T-cell (primary cell): ENCODE measurements around the gene TJAP1. TPM values are rescaled to one million over a fixed set of nuclear protein-coding genes. Genes with fewer than 3 reads are reported as not detected.

Experiments used
- ATAC-seq, 4 experiments: fragments of 200-7000 bp in 3 of 4; fragments of 150-1000 bp in 1 of 4; cut with Tn5 transposase; replicated peaks in 1 of 4; 1 replicate in 3 of 4; 2 replicates in 1 of 4; pipeline ENCODE4 v1.10.0; 2021; ENCODE audit warnings: moderate library complexity in 3 of 4, mild to moderate bottlenecking in 2 of 4, moderate number of reproducible peaks in 1 of 4
- CTCF ChIA-PET, 2 donors: fragments of 300-600 bp; sonication (Branson Sonifier 250); formaldehyde crosslinking; loops; one replicate each; lab custom pipeline; 2022; ENCODE audit warnings: antibody characterized with exemption in 2 of 2; lab: Charles Lee
- POLR2A ChIA-PET, 2 donors: fragments of 300-600 bp; sonication (Branson Sonifier 250); formaldehyde crosslinking; loops; one replicate each; lab custom pipeline; 2022; ENCODE audit warnings: antibody characterized with exemption in 2 of 2; lab: Charles Lee
- DNase-seq, 35 experiments: peaks; one replicate each; pipeline versions ENCODE4 v3.0.0 to v3.0.0-alpha.2; 2013 to 2023
- H3K27ac ChIP-seq: one replicate; pipeline ENCODE4 v1.5.1; 2013; ENCODE audit warnings: low read length
- H3K27me3 ChIP-seq, 2 experiments: replicated peaks in 1 of 2; 1 replicate in 1 of 2; 2 replicates in 1 of 2; pipeline versions ENCODE4 v1.6.1 to v1.7.0; 2013; ENCODE audit warnings: low read length in 1 of 2, mixed read lengths in 1 of 2; ENCODE audit not compliant: control insufficient read depth in 2 of 2, insufficient read depth in 2 of 2; ENCODE audit errors: extremely low read depth in 1 of 2
- H3K36me3 ChIP-seq, 2 donors: 1 replicate in 1 of 2; 2 replicates in 1 of 2; pipeline versions ENCODE4 v1.6.1 to v1.7.0; 2013; ENCODE audit warnings: low read length in 1 of 2; ENCODE audit not compliant: control insufficient read depth in 2 of 2, insufficient read depth in 1 of 2; ENCODE audit errors: extremely low read depth in 1 of 2
- H3K4me1 ChIP-seq, 2 experiments: 1 replicate in 1 of 2; 2 replicates in 1 of 2; pipeline versions ENCODE4 v1.6.1 to v1.7.0; 2013; ENCODE audit warnings: low read length in 2 of 2, mixed read lengths in 1 of 2; ENCODE audit not compliant: insufficient read depth in 2 of 2, control insufficient read depth in 1 of 2; ENCODE audit errors: extremely low read depth in 1 of 2
- H3K4me3 ChIP-seq, 2 donors: 1 replicate in 1 of 2; 2 replicates in 1 of 2; pipeline versions ENCODE4 v1.5.1 to v1.7.0; 2013; ENCODE audit warnings: mild to moderate bottlenecking in 2 of 2, low read length in 1 of 2, moderate library complexity in 1 of 2; ENCODE audit not compliant: control insufficient read depth in 1 of 2; ENCODE audit errors: extremely low read depth in 1 of 2
- H3K9me3 ChIP-seq: 2 replicates; pipeline ENCODE4 v1.7.0; 2013
- H3K27ac Mint-ChIP-seq, 2 donors: one replicate each; pipeline ENCODE4 v1.8.0; 2020 to 2021; ENCODE audit warnings: mild to moderate bottlenecking in 2 of 2, mixed read lengths in 2 of 2
- H3K27me3 Mint-ChIP-seq, 2 donors: one replicate each; pipeline ENCODE4 v1.8.0; 2021 to 2022; ENCODE audit warnings: mixed read lengths in 2 of 2
- H3K36me3 Mint-ChIP-seq: one replicate; pipeline ENCODE4 v1.8.0; 2021; ENCODE audit warnings: mixed read lengths
- H3K4me1 Mint-ChIP-seq, 3 donors: one replicate each; pipeline ENCODE4 v1.8.0; 2020 to 2022; ENCODE audit warnings: mixed read lengths in 3 of 3, mild to moderate bottlenecking in 1 of 3
- H3K4me3 Mint-ChIP-seq, 3 donors: one replicate each; pipeline ENCODE4 v1.8.0; 2020 to 2022; ENCODE audit warnings: mild to moderate bottlenecking in 3 of 3, mixed read lengths in 3 of 3, moderate library complexity in 3 of 3
- H3K9me3 Mint-ChIP-seq, 3 donors: one replicate each; pipeline ENCODE4 v1.8.0; 2020 to 2022; ENCODE audit warnings: mixed read lengths in 3 of 3
- WGBS: methylation state at CpG from one replicate; pipeline ENCODE4 v1.1.5; 2013; ENCODE audit warnings: missing lambda C conversion rate; ENCODE audit not compliant: insufficient coverage; 5-methylcytosine and 5-hydroxymethylcytosine counted together
- total RNA-seq, 35 experiments: library from RNA in 6 of 35; stranded (reverse) in 6 of 35; fragments of 120-200 nt in 1 of 35; gene quantifications; one replicate each; pipeline versions ENCODE4 v1.2.1 to v1.2.4 and lab custom pipeline; 2013 to 2026

Gene TJAP1
- total RNA-seq, 5 donors from 2014 or later (not counting 1 experiment from before 2014, with no cell fraction given), result 30.8 to 51.9 (median 50.6) TPM

DNA sequence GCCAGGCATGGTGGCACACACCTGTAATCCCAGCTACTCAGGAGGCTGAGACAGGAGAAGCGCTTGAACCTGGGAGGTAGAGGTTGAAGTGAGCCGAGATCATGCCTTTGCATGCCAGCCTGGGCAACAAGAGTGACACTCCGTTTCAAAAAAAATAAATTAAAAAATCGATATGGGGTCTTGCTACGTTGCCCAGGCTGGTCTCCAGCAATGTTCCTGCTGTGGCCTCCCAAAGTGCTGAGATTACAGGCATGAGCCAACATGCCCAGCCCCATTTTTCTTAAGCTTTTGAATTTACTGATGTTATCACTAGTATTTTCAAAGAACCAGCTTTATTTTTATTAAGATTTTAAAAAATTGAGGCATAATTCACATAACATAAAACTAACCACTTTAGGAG lies 63.1 kb downstream of the TJAP1 start:
- Mint-ChIP-seq H3K36me3 (peaks cover 32% of the 10 kb centered on the region), H3K27ac (no peak overlapping the region), H3K27me3 (no peaks in the 10 kb centered on the region), H3K4me1 (peaks cover 0 to 2% (median 1%) of the 10 kb centered on the region in 3 donors), H3K4me3 (no peak overlapping the region), H3K9me3 (no peaks in the 10 kb centered on the region)
- Histone ChIP-seq H3K4me3 (no peak overlapping the region), H3K4me1 (peaks cover 0 to 9% of the 10 kb centered on the region in 2 experiments), H3K27me3 (no peaks in the 10 kb centered on the region), H3K36me3 (peaks cover 0 to 33% of the 10 kb centered on the region in 2 donors), H3K9me3 (no peaks in the 10 kb centered on the region), H3K27ac (no peak overlapping the region)
- POLR2A ChIA-PET, result interaction anchor here in 1 of 2 donors (0.6 kb wide), 1 partner anchor 1819 kb away, joined by 11 read pairs; no protein-coding TSS in a partner anchor
- DNase-seq, result no peak
- no peak for ATAC-seq
- WGBS, result 100% methylated on average over 1 of the region's 5 CpGs
- CTCF ChIA-PET, result no interaction called here

DNA sequence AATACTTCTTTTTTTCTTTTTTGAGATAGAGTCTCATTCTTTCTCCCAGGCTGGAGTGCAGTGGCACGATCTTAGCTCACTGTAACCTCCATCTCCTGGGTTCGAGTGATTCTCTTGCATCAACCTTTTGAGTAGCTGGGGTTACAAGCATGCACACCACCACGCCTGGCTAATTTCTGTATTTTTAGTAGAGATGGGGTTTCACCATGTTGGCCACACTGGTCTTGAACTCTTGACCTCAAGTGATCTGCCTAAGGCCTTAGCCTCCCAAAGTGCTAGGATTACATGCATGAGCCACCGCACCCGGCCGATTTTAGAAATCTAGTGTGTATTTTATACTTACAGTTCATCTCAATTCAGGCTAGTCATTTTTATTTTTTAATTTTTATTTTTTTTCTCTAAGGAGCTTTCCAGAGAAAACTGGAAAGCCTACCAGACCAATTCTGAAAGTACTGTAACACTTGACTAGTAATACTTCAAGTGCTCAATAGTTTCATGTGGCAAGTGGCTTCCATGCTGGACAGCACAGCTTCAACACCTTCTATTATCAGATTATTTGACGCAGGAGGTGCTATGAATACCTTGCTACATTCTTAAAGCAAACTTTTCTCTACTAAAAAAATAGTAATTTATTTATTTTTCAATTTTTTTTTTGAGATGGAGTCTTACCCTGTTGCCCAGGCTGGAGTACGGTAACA lies 64.6 kb downstream of the TJAP1 start:
- peaks cover 0 to 2% (median 1%) of the 10 kb centered on the region in 3 donors for H3K4me1 Mint-ChIP-seq
- Histone ChIP-seq H3K9me3 (no peaks in the 10 kb centered on the region), H3K27ac (no peak overlapping the region), H3K4me3 (no peak overlapping the region), H3K36me3 (peaks cover 0 to 47% of the 10 kb centered on the region in 2 donors), H3K27me3 (no peaks in the 10 kb centered on the region), H3K4me1 (peaks cover 0 to 9% of the 10 kb centered on the region in 2 experiments)
- no peaks in the 10 kb centered on the region for H3K9me3 Mint-ChIP-seq
- no peak for ATAC-seq
- H3K4me3 Mint-ChIP-seq, result no peak overlapping the region
- WGBS, result no CpG with 5 or more reads among the region's 8 CpGs
- H3K27ac Mint-ChIP-seq, result no peak overlapping the region
- CTCF ChIA-PET, result no interaction called here
- peaks cover 43% of the 10 kb centered on the region for H3K36me3 Mint-ChIP-seq
- DNase-seq, result no peak
- POLR2A ChIA-PET, result no interaction called here
- H3K27me3 Mint-ChIP-seq, result no peaks in the 10 kb centered on the region

- no peak overlapping the region for H3K4me3 Mint-ChIP-seq
- H3K36me3 ChIP-seq, result peaks cover 0 to 64% of the 10 kb centered on the region in 2 donors
- POLR2A ChIA-PET, result no interaction called here
Measured at GRCh38 chr6:43544461-43544860, 67.1 kb downstream of the TJAP1 start.

DNA sequence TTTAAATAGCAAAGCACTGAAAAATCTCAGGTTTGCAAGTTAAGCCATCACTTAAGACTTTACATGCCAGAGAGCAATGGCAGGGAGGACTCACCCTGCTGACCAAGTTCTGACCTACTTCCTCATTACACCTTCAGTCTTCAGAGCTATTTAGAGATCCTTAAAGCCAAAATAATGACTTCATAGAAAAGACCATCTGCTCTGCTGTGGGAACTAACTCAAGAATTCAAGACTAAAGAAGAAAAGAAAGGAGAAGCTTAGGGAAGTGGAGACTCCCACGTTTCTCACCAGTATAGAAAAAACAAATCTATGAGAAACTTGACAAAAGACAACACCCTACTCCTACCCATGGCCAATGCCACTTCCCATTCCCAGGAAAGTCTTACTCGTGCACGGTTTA lies 69.9 kb downstream of the TJAP1 start:
- H3K27ac Mint-ChIP-seq, result no peak overlapping the region
- no peak for ATAC-seq
- H3K27me3 Mint-ChIP-seq, result no peaks in the 10 kb centered on the region
- H3K9me3 Mint-ChIP-seq, result no peaks in the 10 kb centered on the region
- Histone ChIP-seq H3K27ac (no peak overlapping the region), H3K36me3 (peaks cover 0 to 78% of the 10 kb centered on the region in 2 donors), H3K9me3 (no peaks in the 10 kb centered on the region), H3K4me3 (no peak overlapping the region), H3K4me1 (peaks cover 0 to 9% of the 10 kb centered on the region in 2 experiments), H3K27me3 (no peaks in the 10 kb centered on the region)
- no peak overlapping the region for H3K4me3 Mint-ChIP-seq
- WGBS, result 100% methylated on average over 2 of the region's 3 CpGs
- DNase-seq, result no peak
- H3K4me1 Mint-ChIP-seq, result peaks cover 0 to 2% (median 1%) of the 10 kb centered on the region in 3 donors
- ChIA-PET CTCF (interaction anchor here in 1 of 2 donors (0.6 kb wide), 1 partner anchor 1635 kb away, joined by 3 read pairs; no protein-coding TSS in a partner anchor), POLR2A (no interaction called here)
- peaks cover 56% of the 10 kb centered on the region for H3K36me3 Mint-ChIP-seq

More at GRCh38 chr6:43544461-43544860, 67.1 kb downstream of the TJAP1 start:
- Histone ChIP-seq H3K27ac (no peak overlapping the region), H3K27me3 (no peaks in the 10 kb centered on the region), H3K4me1 (peaks cover 0 to 9% of the 10 kb centered on the region in 2 experiments), H3K9me3 (no peaks in the 10 kb centered on the region), H3K4me3 (no peak overlapping the region)
- Mint-ChIP-seq H3K27me3 (no peaks in the 10 kb centered on the region), H3K9me3 (no peaks in the 10 kb centered on the region), H3K27ac (no peak overlapping the region), H3K4me1 (peaks cover 0 to 2% (median 1%) of the 10 kb centered on the region in 3 donors), H3K36me3 (peaks cover 52% of the 10 kb centered on the region)
- 40% methylated on average over 1 of the region's 4 CpGs for WGBS
- CTCF ChIA-PET, result no interaction called here
- no peak for ATAC-seq
- DNase-seq, result no peak

Other genes with a start within 250 kb of the TJAP1 start
- gene DNPH1, start 248.1 kb upstream of the TJAP1 start, total RNA-seq, result 10 to 100 TPM; 28.5 to 76.1 (median 57.5) TPM
- gene TTBK1, start 234.1 kb upstream of the TJAP1 start, total RNA-seq, result under 1 TPM in 2 of 5 donors, not detected in 3; 0.03 to 0.07 TPM
- not detected for gene SLC22A7, start 179.3 kb upstream of the TJAP1 start, total RNA-seq
- gene CRIP3, start 168.7 kb upstream of the TJAP1 start, total RNA-seq, result 1 to 10 TPM; 1.3 to 4.2 (median 2.8) TPM
- 10 to 100 TPM; 24.3 to 33.5 (median 26.2) TPM for gene ZNF318, start 107.9 kb upstream of the TJAP1 start, total RNA-seq
- 10 to 100 TPM; 57.8 to 85.4 (median 75.5) TPM for gene ABCC10, start 50.0 kb upstream of the TJAP1 start, total RNA-seq
- gene DLK2, start 22.0 kb upstream of the TJAP1 start, total RNA-seq, result 1 to 10 TPM in 4 of 5 donors, under 1 TPM in 1; 0.47 to 2.1 (median 1.4) TPM
- gene LRRC73, start 32.8 kb downstream of the TJAP1 start, total RNA-seq, result under 1 TPM in 3 of 5 donors, not detected in 2; 0.53 to 0.95 (median 0.76) TPM
- gene YIPF3, start 39.4 kb downstream of the TJAP1 start, total RNA-seq, result 10 to 100 TPM; 43.7 to 85.0 (median 80.0) TPM
- 10 to 100 TPM; 42.3 to 49.8 (median 46.1) TPM for gene POLR1C, start 39.5 kb downstream of the TJAP1 start, total RNA-seq
- 10 to 100 TPM; 48.2 to 51.4 (median 50.3) TPM for gene XPO5, start 98.5 kb downstream of the TJAP1 start, total RNA-seq
- 10 to 100 TPM; 14.4 to 38.5 (median 25.6) TPM for gene POLH, start 98.6 kb downstream of the TJAP1 start, total RNA-seq
- 10 to 100 TPM; 58.4 to 87.0 (median 75.2) TPM for gene GTPBP2, start 151.7 kb downstream of the TJAP1 start, total RNA-seq
- 10 to 100 TPM; 16.6 to 32.1 (median 28.9) TPM for gene MAD2L1BP, start 158.3 kb downstream of the TJAP1 start, total RNA-seq
- gene RSPH9, start 167.5 kb downstream of the TJAP1 start, total RNA-seq, result not detected
- 10 to 100 TPM; 22.9 to 34.9 (median 30.6) TPM for gene MRPS18A, start 210.2 kb downstream of the TJAP1 start, total RNA-seq